ENCODE results near the gene GPS1.
A peak's percentile ranks its signal among the peaks of the same experiment; 100 is the strongest.

GPS1 gene

DNA sequence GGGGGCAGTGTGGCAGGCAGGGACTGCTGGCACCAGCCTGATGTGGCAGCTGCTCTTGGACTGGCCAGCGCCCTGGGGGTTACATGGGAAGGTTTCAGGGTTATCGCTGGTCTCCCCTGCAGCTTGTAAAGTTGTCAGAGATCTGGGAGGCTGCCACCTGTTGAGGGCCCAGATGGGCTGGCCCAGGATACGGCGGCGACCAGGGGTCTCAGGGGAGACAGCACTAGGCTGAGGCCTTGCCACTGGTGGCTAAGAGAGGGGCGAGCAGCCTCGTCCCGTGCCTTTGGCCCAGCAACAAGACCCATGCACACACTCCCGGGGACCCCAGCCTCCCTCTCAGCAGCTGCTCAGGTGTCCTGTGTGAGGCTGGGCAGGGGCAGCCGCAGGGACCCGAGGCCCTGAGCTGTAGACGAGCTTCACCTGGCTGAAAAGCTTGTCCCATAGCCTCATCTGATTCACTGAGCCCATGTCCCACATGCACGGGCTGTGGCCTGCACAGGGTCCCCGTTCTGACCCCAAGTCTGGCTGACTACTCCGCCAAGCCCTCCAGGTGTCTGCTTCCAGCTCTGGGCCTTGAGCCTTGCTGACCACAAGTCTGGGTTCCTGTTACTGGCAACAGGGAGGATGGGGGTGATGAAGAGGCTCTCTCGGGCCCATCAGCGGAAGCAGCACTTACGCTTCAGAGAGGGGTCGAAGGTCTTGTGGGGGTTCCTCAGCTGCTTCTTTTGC, 7.7 kb downstream of the GPS1 start:
- no peak for DNase-seq (ENCODE audit: low spot score)

GRCh38 chr17:82060001-82060380, 8.3 kb downstream of the GPS1 start:
- DNase-seq (ENCODE audit: low spot score) = no peak

DNA sequence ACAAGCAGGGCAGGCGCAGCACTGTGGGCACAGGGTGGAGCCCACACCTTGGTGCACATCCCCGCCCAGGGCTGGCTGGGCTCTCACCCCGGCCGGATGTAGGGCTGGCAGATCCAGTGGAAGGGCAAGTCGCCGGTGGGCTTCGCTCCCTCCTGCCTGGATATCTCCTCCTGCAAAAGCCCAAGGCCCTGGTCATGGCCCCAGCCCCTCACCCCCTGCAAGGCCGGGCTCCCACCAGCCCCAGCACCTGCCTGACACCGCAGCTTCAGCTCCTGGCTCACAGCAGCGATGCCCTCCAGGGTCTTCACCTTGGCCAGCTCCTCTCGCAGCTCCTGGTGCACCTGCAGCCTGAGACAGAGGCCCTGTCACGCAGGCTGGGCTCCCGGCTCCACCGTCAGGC, 8.9 kb downstream of the GPS1 start:
- no peak for DNase-seq (ENCODE audit: low spot score)

- DNase-seq (ENCODE audit: low spot score) = no peak
Measured at GRCh38 chr17:82061047-82061925, 9.6 kb downstream of the GPS1 start.

- DNase-seq (ENCODE audit: low spot score) = no peak
Measured at GRCh38 chr17:82062076-82062983, 10.6 kb downstream of the GPS1 start.

DNA sequence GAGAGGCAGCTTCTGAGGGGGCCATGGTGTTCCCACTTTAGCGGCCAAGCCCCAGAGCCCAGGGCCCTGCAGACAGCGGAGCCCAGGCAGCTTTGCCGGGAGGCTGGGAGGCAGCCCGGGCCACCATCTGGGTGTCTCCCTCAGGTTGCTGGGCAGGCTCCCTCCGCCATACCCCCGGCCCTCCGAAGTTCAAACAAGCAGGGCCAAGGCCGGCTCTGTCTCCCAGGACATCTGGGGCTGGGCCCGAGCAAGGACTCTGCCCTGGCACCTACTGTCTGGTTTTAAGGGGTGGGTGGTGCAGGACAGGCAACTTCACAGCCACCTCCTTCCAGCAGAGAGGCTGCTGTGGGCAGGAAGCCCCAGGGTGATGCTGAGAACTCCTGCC, 11.3 kb downstream of the GPS1 start:
- DNase-seq (ENCODE audit: low spot score) = no peak

GRCh38 chr17:82063424-82064415, 12.0 kb downstream of the GPS1 start:
- DNase-seq (ENCODE audit: low spot score) = no peak

GRCh38 chr17:82064433-82065192, 12.9 kb downstream of the GPS1 start:
- DNase-seq (ENCODE audit: low spot score) = no peak

GRCh38 chr17:82065193-82065637, 13.5 kb downstream of the GPS1 start:
- peak; percentile 47 for DNase-seq (ENCODE audit: low spot score)

GRCh38 chr17:82065638-82066303, 14.1 kb downstream of the GPS1 start, which contains the start of gene DUS1L:
DUS1L (minus strand) TSS chr17:82065804; CDS start chr17:82065059, 745 bp downstream.
- DNase-seq (ENCODE audit: low spot score) = peak; percentile 91

GRCh38 chr17:82070611-82071010, 18.9 kb downstream of the GPS1 start:
- no peak for DNase-seq (ENCODE audit: low spot score)

DNA sequence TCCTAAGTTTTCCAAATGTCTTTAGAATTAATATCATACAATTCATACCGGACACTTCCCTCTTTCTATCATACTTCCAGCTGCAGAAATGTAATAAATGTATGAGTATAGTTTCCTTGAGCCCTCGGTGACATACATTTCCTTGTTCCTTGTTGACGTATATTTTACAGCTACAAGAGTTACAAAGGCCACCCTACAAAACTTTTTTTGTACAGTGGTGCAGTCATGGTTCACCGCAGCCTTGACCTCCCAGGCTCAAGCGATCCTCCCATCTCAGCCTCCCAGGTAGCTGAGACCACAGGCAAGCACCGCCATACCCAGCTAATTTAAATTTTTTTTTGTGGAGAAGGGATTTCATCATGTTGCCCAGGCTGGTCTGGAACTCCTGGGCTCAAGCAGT, 21.1 kb downstream of the GPS1 start:
- no peak for DNase-seq (ENCODE audit: low spot score)

GRCh38 chr17:82073446-82073845, 21.7 kb downstream of the GPS1 start:
- DNase-seq (ENCODE audit: low spot score) = no peak

DNA sequence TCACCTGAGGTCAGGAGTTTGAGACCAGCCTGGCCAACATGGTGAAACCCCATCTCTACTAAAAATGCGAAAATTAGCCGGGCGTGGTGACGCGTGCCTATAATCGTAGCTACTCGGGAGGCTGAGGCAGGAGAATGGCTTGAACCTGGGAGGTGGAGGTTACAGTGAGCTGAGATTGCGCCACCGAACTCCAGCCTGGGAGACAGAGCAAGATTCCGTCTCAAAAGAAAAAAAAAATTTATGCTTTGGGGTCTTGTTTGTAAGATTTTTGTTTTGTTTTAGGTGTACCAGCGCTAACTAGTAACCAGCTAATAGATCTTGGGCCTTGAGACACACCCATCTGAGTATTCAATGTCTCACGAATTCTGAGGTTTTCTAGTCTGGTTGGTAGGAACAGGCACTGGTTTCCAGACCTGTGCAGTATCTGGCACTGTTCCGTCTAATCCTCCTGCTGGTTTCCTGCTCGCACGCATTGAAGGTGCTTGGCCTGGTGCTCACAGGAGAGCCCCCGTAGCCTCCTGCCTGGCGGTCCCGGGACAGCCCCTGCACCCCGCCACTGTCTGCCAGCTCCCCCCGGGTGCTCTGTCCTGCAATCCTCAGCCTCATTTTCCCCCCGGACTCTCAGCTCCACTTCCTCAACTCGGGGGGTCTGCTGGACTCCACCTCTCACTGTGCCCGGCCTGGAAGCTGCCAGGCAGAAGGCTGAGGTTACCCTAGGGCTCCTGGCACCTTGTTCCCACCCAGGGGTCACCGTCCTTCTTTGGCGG, 24.5 kb downstream of the GPS1 start:
- no peak for DNase-seq (ENCODE audit: low spot score)

GRCh38 chr17:82076785-82077591, 25.3 kb downstream of the GPS1 start:
- DNase-seq (ENCODE audit: low spot score) = no peak

DNA sequence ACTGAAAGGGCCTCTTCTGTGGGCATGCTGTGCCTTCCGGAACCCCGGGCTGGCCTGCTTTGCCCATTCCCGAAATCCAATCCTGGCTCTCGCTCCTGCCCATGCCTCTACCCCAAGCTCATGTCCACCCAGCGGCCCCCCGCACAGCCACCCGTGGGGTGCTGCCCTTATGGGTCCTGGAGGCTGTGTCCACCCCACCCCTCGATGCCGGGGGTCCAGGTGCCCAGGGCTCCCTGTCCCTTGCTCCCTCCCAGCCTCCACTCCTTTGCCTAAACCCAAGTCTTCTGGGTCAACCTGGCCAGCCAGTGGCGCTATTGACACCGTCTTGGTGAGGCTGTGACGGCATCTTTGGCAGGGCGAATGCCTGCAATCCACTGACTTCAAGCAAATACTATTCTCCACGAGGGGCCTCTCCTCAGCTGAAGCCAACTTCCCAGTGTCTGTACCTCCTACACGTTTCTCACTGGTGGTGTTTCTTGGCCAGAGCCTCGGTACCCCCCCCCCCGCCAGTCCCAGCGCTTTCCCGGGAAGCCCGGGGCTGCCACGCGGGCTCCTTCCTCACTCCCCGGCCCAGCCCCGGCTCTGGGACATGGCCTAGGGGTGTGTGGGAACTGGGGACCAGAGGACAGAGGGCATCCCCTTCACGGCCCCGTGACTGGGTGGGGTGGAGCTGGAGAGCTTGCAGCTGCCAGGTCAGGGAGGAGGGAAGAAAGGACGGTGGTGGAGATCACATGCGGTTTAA, 26.1 kb downstream of the GPS1 start:
- DNase-seq (ENCODE audit: low spot score) = no peak

- DNase-seq (ENCODE audit: low spot score) = no peak
Measured at GRCh38 chr17:82078433-82078832, 26.7 kb downstream of the GPS1 start.

All from AG08395 (cell line).